WTC11 (cell line): Measurements from ENCODE around the gene NNT. TPM values are rescaled to one million over a fixed set of nuclear protein-coding genes. Genes with fewer than 3 reads are reported as not detected.

Experiments
- ATAC-seq: fragments of 200-7000 bp; cut with Tn5 transposase; 2 replicates; pipeline ENCODE4 v1.10.0; 2021; ENCODE audit warnings: mild to moderate bottlenecking, moderate library complexity
- CTCF ChIA-PET: fragments of 300-600 bp; sonication (Branson Sonifier 250); formaldehyde crosslinking; loops from one replicate; lab custom pipeline; 2021; ENCODE audit warnings: antibody characterized with exemption; lab: Charles Lee
- POLR2A ChIA-PET: fragments of 350-600 bp; sonication (Branson Sonifier 250); formaldehyde crosslinking; loops from one replicate; lab custom pipeline; 2021; ENCODE audit warnings: antibody characterized with exemption; lab: Charles Lee
- DNase-seq: peaks from one replicate; pipeline ENCODE4 v3.0.0; 2021; ENCODE audit warnings: low spot score
- H3K27ac Mint-ChIP-seq: 2 replicates; pipeline ENCODE4 v1.8.0; 2021; ENCODE audit warnings: mixed read lengths
- H3K27me3 Mint-ChIP-seq: 2 replicates; pipeline ENCODE4 v1.8.0; 2021; ENCODE audit warnings: low read depth, mild to moderate bottlenecking, moderate library complexity, mixed read lengths
- H3K36me3 Mint-ChIP-seq: 2 replicates; pipeline ENCODE4 v1.8.0; 2021; ENCODE audit warnings: mixed read lengths
- H3K4me1 Mint-ChIP-seq: 2 replicates; pipeline ENCODE4 v1.8.0; 2022; ENCODE audit warnings: mixed read lengths
- H3K4me3 Mint-ChIP-seq: 2 replicates; pipeline ENCODE4 v1.8.0; 2021; ENCODE audit warnings: mild to moderate bottlenecking, moderate library complexity, mixed read lengths
- H3K9me3 Mint-ChIP-seq: 2 replicates; pipeline ENCODE4 v1.8.0; 2021; ENCODE audit warnings: mixed read lengths
- CBFB ChIP-seq: sonication (generic); formaldehyde crosslinking; IDR thresholded peaks from 2 replicates; pipeline ENCODE4 v1.8.1; 2022; ENCODE audit warnings: mild to moderate bottlenecking, low read depth, missing genetic modification reagents
- CREM ChIP-seq: sonication (generic); formaldehyde crosslinking; IDR thresholded peaks from 2 replicates; pipeline ENCODE4 v1.8.1; 2022; ENCODE audit warnings: mild to moderate bottlenecking, missing genetic modification reagents, moderate library complexity
- GABPB1 ChIP-seq: sonication (generic); formaldehyde crosslinking; IDR thresholded peaks from 2 replicates; pipeline ENCODE4 v1.8.1; 2023; ENCODE audit warnings: mild to moderate bottlenecking, missing genetic modification reagents
- IRF2 ChIP-seq: sonication (generic); formaldehyde crosslinking; IDR thresholded peaks from 2 replicates; pipeline ENCODE4 v1.8.0; 2022; ENCODE audit warnings: low read depth, missing genetic modification reagents, borderline replicate concordance
- MYBL2 ChIP-seq: sonication (generic); formaldehyde crosslinking; IDR thresholded peaks from 2 replicates; pipeline ENCODE4 v1.8.1; 2023; ENCODE audit warnings: mild to moderate bottlenecking, moderate library complexity, missing genetic modification reagents
- NFE2L1 ChIP-seq: sonication (generic); formaldehyde crosslinking; IDR thresholded peaks from 2 replicates; pipeline ENCODE4 v1.8.1; 2023; ENCODE audit warnings: missing genetic modification reagents
- NFYB ChIP-seq: sonication (generic); formaldehyde crosslinking; conservative IDR thresholded peaks from 2 replicates; pipeline ENCODE4 v1.8.0; 2022; ENCODE audit warnings: low read depth, missing genetic modification reagents
- NR1H2 ChIP-seq: sonication (generic); formaldehyde crosslinking; IDR thresholded peaks from 2 replicates; pipeline ENCODE4 v1.9.0; 2021; ENCODE audit warnings: mild to moderate bottlenecking, moderate library complexity, missing genetic modification reagents
- SOX15 ChIP-seq: fragments of 250-450 bp; sonication (Bioruptor Pico); IDR thresholded peaks from 2 replicates; pipeline ENCODE4 v1.9.0; 2021; ENCODE audit warnings: mild to moderate bottlenecking
- SP1 ChIP-seq: sonication (generic); formaldehyde crosslinking; conservative IDR thresholded peaks from 2 replicates; pipeline ENCODE4 v1.8.1; 2022; ENCODE audit warnings: missing genetic modification reagents
- TEAD1 ChIP-seq: sonication (generic); formaldehyde crosslinking; IDR thresholded peaks from 2 replicates; pipeline ENCODE4 v1.8.0; 2022; ENCODE audit warnings: mild to moderate bottlenecking, missing genetic modification reagents
- ZNF138 ChIP-seq: sonication (generic); formaldehyde crosslinking; conservative IDR thresholded peaks from 2 replicates; pipeline ENCODE4 v1.8.1; 2022; ENCODE audit warnings: mild to moderate bottlenecking, moderate library complexity, missing genetic modification reagents
- ZNF232 ChIP-seq: sonication (generic); formaldehyde crosslinking; IDR thresholded peaks from 2 replicates; pipeline ENCODE4 v1.8.0; 2022; ENCODE audit warnings: mild to moderate bottlenecking, missing genetic modification reagents
- ZNF317 ChIP-seq: sonication (generic); formaldehyde crosslinking; IDR thresholded peaks from 2 replicates; pipeline ENCODE4 v1.8.1; 2023; ENCODE audit warnings: low read depth, mild to moderate bottlenecking, moderate library complexity, missing genetic modification reagents, borderline replicate concordance
- total RNA-seq: library from RNA; stranded (reverse); gene quantifications from 3 replicates; pipeline ENCODE4 v1.2.3, GENCODE V29; 2021
- TF ChIP-seq, protein P1 (sequence below): sonication (generic); formaldehyde crosslinking; IDR thresholded peaks from 2 replicates; pipeline ENCODE4 v1.8.1; 2022; ENCODE audit warnings: missing genetic modification reagents, borderline replicate concordance
- TF ChIP-seq, protein P2 (sequence below): sonication (generic); formaldehyde crosslinking; IDR thresholded peaks from 2 replicates; pipeline ENCODE4 v1.8.0; 2022; ENCODE audit warnings: mild to moderate bottlenecking, missing genetic modification reagents
- TF ChIP-seq, protein P3 (sequence below): sonication (generic); formaldehyde crosslinking; IDR thresholded peaks from 2 replicates; pipeline ENCODE4 v1.8.0; 2023; ENCODE audit warnings: mild to moderate bottlenecking, missing genetic modification reagents
- TF ChIP-seq, protein P4 (sequence below): fragments of 250-450 bp; sonication (Bioruptor Pico); IDR thresholded peaks from 2 replicates; pipeline ENCODE4 v1.8.0; 2021; ENCODE audit warnings: mild to moderate bottlenecking
- TF ChIP-seq, protein P5 (sequence below): fragments of 250-450 bp; sonication (Bioruptor Pico); IDR thresholded peaks from 2 replicates; pipeline ENCODE4 v1.9.0; 2021; ENCODE audit warnings: mild to moderate bottlenecking

NNT gene
- total RNA-seq, 1 experiment from 2014 or later, result 37.6 TPM

- Mint-ChIP-seq H3K4me1 (peaks cover 11% of the 10 kb centered on the region), H3K27ac (no peak overlapping the region), H3K4me3 (no peak overlapping the region), H3K9me3 (peaks cover 15% of the 10 kb centered on the region), H3K36me3 (peaks cover 14% of the 10 kb centered on the region), H3K27me3 (0 out of 2 replicates have a peak, but pooled peaks cover 4% of the 10 kb centered on the region)
- TF ChIP-seq SOX15 (CRISPR knock-in tag), result no peak
- no peak for TF ChIP-seq TEAD1 (CRISPR knock-in tag)
- TF ChIP-seq NR1H2 (CRISPR knock-in tag), result no peak
- TF ChIP-seq, protein P1, sequence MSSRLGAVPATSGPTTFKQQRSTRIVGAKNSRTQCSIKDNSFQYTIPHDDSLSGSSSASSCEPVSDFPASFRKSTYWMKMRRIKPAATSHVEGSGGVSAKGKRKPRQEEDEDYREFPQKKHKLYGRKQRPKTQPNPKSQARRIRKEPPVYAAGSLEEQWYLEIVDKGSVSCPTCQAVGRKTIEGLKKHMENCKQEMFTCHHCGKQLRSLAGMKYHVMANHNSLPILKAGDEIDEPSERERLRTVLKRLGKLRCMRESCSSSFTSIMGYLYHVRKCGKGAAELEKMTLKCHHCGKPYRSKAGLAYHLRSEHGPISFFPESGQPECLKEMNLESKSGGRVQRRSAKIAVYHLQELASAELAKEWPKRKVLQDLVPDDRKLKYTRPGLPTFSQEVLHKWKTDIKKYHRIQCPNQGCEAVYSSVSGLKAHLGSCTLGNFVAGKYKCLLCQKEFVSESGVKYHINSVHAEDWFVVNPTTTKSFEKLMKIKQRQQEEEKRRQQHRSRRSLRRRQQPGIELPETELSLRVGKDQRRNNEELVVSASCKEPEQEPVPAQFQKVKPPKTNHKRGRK (CRISPR knock-in tag), result no peak
- TF ChIP-seq, protein P2, sequence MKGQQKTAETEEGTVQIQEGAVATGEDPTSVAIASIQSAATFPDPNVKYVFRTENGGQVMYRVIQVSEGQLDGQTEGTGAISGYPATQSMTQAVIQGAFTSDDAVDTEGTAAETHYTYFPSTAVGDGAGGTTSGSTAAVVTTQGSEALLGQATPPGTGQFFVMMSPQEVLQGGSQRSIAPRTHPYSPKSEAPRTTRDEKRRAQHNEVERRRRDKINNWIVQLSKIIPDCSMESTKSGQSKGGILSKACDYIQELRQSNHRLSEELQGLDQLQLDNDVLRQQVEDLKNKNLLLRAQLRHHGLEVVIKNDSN, result no peak
- no peak for TF ChIP-seq ZNF232
- TF ChIP-seq ZNF138 (CRISPR knock-in tag), result no peak
- TF ChIP-seq NFYB (CRISPR knock-in tag), result no peak
- no peak for TF ChIP-seq ZNF317 (CRISPR knock-in tag)
- no peak for TF ChIP-seq MYBL2
- POLR2A ChIA-PET, result no interaction called here
- CTCF ChIA-PET, result no interaction called here
- ATAC-seq (no peak), DNase-seq (no peak)
Observed at GRCh38 chr5:43589310-43589709, 13.7 kb upstream of the NNT start.

DNA sequence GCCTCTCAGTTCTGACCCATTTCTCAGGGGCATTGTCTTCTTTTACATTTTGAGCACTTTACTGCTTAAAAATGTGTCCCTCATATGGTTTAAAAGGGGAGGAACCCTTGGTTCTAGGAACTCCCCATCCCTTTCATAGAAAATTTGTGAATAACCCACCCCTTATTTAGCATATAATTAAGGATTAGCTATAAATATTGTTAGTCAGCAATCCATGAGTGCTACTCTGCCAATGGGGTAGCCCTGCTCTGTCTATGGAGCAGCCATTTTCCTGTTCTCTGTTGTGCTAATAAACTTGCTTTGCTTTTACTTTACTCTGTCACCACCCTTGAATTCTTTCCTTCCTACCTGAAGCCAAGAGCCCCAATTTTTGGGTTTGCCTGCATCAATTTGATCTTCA is 12.3 kb upstream of the NNT start:
- no peak for TF ChIP-seq SP1 (CRISPR knock-in tag)
- TF ChIP-seq, protein P3, sequence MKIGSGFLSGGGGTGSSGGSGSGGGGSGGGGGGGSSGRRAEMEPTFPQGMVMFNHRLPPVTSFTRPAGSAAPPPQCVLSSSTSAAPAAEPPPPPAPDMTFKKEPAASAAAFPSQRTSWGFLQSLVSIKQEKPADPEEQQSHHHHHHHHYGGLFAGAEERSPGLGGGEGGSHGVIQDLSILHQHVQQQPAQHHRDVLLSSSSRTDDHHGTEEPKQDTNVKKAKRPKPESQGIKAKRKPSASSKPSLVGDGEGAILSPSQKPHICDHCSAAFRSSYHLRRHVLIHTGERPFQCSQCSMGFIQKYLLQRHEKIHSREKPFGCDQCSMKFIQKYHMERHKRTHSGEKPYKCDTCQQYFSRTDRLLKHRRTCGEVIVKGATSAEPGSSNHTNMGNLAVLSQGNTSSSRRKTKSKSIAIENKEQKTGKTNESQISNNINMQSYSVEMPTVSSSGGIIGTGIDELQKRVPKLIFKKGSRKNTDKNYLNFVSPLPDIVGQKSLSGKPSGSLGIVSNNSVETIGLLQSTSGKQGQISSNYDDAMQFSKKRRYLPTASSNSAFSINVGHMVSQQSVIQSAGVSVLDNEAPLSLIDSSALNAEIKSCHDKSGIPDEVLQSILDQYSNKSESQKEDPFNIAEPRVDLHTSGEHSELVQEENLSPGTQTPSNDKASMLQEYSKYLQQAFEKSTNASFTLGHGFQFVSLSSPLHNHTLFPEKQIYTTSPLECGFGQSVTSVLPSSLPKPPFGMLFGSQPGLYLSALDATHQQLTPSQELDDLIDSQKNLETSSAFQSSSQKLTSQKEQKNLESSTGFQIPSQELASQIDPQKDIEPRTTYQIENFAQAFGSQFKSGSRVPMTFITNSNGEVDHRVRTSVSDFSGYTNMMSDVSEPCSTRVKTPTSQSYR (CRISPR knock-in tag), result no peak
- no peak for TF ChIP-seq CREM (CRISPR knock-in tag)
- TF ChIP-seq CBFB (CRISPR knock-in tag), result no peak
- no peak for TF ChIP-seq ZNF317 (CRISPR knock-in tag)
- no peak for TF ChIP-seq IRF2 (CRISPR knock-in tag)
- TF ChIP-seq, protein P4, sequence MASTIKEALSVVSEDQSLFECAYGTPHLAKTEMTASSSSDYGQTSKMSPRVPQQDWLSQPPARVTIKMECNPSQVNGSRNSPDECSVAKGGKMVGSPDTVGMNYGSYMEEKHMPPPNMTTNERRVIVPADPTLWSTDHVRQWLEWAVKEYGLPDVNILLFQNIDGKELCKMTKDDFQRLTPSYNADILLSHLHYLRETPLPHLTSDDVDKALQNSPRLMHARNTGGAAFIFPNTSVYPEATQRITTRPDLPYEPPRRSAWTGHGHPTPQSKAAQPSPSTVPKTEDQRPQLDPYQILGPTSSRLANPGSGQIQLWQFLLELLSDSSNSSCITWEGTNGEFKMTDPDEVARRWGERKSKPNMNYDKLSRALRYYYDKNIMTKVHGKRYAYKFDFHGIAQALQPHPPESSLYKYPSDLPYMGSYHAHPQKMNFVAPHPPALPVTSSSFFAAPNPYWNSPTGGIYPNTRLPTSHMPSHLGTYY (CRISPR knock-in tag), result no peak
- TF ChIP-seq, protein P5, sequence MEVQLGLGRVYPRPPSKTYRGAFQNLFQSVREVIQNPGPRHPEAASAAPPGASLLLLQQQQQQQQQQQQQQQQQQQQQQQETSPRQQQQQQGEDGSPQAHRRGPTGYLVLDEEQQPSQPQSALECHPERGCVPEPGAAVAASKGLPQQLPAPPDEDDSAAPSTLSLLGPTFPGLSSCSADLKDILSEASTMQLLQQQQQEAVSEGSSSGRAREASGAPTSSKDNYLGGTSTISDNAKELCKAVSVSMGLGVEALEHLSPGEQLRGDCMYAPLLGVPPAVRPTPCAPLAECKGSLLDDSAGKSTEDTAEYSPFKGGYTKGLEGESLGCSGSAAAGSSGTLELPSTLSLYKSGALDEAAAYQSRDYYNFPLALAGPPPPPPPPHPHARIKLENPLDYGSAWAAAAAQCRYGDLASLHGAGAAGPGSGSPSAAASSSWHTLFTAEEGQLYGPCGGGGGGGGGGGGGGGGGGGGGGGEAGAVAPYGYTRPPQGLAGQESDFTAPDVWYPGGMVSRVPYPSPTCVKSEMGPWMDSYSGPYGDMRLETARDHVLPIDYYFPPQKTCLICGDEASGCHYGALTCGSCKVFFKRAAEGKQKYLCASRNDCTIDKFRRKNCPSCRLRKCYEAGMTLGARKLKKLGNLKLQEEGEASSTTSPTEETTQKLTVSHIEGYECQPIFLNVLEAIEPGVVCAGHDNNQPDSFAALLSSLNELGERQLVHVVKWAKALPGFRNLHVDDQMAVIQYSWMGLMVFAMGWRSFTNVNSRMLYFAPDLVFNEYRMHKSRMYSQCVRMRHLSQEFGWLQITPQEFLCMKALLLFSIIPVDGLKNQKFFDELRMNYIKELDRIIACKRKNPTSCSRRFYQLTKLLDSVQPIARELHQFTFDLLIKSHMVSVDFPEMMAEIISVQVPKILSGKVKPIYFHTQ (CRISPR knock-in tag), result no peak
- no peak for TF ChIP-seq NFE2L1 (CRISPR knock-in tag)
- no peak for TF ChIP-seq GABPB1 (CRISPR knock-in tag)
- ChIA-PET CTCF (interaction anchor here (0.7 kb wide), 1 partner anchor 12 kb away, joined by 3 read pairs; the partner anchor contains the start of gene NNT), POLR2A (no interaction called here)
- peaks cover 11% of the 10 kb centered on the region for H3K4me1 Mint-ChIP-seq
- peaks cover 4% of the 10 kb centered on the region; the same call in 1 of the 2 replicates for H3K9me3 Mint-ChIP-seq
- DNase-seq (no peak), ATAC-seq (peak; percentile 64)
- peaks cover 3% of the 10 kb centered on the region for H3K36me3 Mint-ChIP-seq
- H3K27ac Mint-ChIP-seq, result no peak overlapping the region
- no peaks in the 10 kb centered on the region for H3K27me3 Mint-ChIP-seq
- no peak overlapping the region for H3K4me3 Mint-ChIP-seq
